ENCODE measurements around the gene PIK3CG. TPM values are rescaled to one million over a fixed set of nuclear protein-coding genes. Genes with fewer than 3 reads are reported as not detected.
"Not testable (repeated sequence)": the region's sequence is repeated elsewhere in the genome, so short reads cannot be mapped to it uniquely, and the experiment has no call there.

Gene PIK3CG
- total and polyA plus RNA-seq, 9 donors = 0.31 to 4.9 (median 2.3) TPM

GRCh38 chr7:106896231-106896630 is 31.1 kb downstream of the PIK3CG start:
- no peak for TF ChIP-seq EP300 (IDR thresholded peaks at IDR 0.05)
- no peak for TF ChIP-seq POLR2A (IDR thresholded peaks at IDR 0.05)
- TF ChIP-seq CTCF (IDR thresholded peaks at IDR 0.05) = no peak
- Histone ChIP-seq H3K9me3 (no peaks in the 10 kb centered on the region), H3K4me3 (no peak overlapping the region), H3K27me3 (no peaks in the 10 kb centered on the region), H3K4me1 (ENCODE audit: insufficient read depth) (peaks cover 2% of the 10 kb centered on the region), H3K27ac (no peak overlapping the region), H3K36me3 (no peaks in the 10 kb centered on the region)
- WGBS, 3 donors = 87 to 96% (median 95%) methylated on average over 3 of the region's 3 CpGs
- no peak for DNase-seq
- intact Hi-C loops (cut with DNase I) = no loop called here

GRCh38 chr7:106897553-106897952 is 32.5 kb downstream of the PIK3CG start:
- H3K4me3 ChIP-seq; H3K27me3 ChIP-seq; intact Hi-C loops (cut with DNase I); DNase-seq; H3K9me3 ChIP-seq; H3K36me3 ChIP-seq; H3K4me1 ChIP-seq (ENCODE audit: insufficient read depth); H3K27ac ChIP-seq: not testable (repeated sequence)
- 90 to 95% (median 93%) methylated on average over 3 of the region's 3 CpGs for WGBS, 3 donors

GRCh38 chr7:106898967-106899366 is 33.9 kb downstream of the PIK3CG start:
- DNase-seq; H3K36me3 ChIP-seq; intact Hi-C loops (cut with DNase I); H3K27me3 ChIP-seq; H3K9me3 ChIP-seq; H3K27ac ChIP-seq; H3K4me1 ChIP-seq (ENCODE audit: insufficient read depth); H3K4me3 ChIP-seq: not testable (repeated sequence)
- 84 to 93% (median 91%) methylated on average over 2 of the region's 2 CpGs for WGBS, 3 donors

GRCh38 chr7:106901828-106902441 is 36.9 kb downstream of the PIK3CG start:
- WGBS, 3 donors = 76 to 83% (median 79%) methylated on average over 4 of the region's 4 CpGs
- DNase-seq = no peak
- H3K4me3 ChIP-seq = no peak overlapping the region
- no peaks in the 10 kb centered on the region for H3K9me3 ChIP-seq
- H3K4me1 ChIP-seq (ENCODE audit: insufficient read depth) = no peaks in the 10 kb centered on the region
- TF ChIP-seq POLR2A (IDR thresholded peaks at IDR 0.05) (no peak), EP300 (IDR thresholded peaks at IDR 0.05) (no peak), CTCF (IDR thresholded peaks at IDR 0.05) (no peak)
- no peak overlapping the region for H3K27ac ChIP-seq
- no peaks in the 10 kb centered on the region for H3K27me3 ChIP-seq
- intact Hi-C loops (cut with DNase I) = no loop called here
- H3K36me3 ChIP-seq = no peaks in the 10 kb centered on the region

- no peak for TF ChIP-seq EP300 (IDR thresholded peaks at IDR 0.05)
- no peak for TF ChIP-seq CTCF (IDR thresholded peaks at IDR 0.05)
- no peak for TF ChIP-seq POLR2A (IDR thresholded peaks at IDR 0.05)
- no peaks in the 10 kb centered on the region for H3K9me3 ChIP-seq
- no peak overlapping the region for H3K4me3 ChIP-seq
- H3K27me3 ChIP-seq = no peaks in the 10 kb centered on the region
- WGBS, 3 donors = 40 to 42% (median 42%) methylated on average over 3 of the region's 3 CpGs
- no peak for DNase-seq
- H3K4me1 ChIP-seq (ENCODE audit: insufficient read depth) = no peaks in the 10 kb centered on the region
- H3K36me3 ChIP-seq = no peaks in the 10 kb centered on the region
- no peak overlapping the region for H3K27ac ChIP-seq
- intact Hi-C loops (cut with DNase I) = no loop called here
Measured at GRCh38 chr7:106905734-106906133, 40.7 kb downstream of the PIK3CG start.
